Uterus (tissue), 2 donors: ENCODE results near the gene DMD.

Experiments
- POLR2A ChIP-seq, 2 donors: fragments of 450-650 bp; IDR thresholded peaks; one replicate each; pipeline ENCODE4 v1.6.1; 2016; ENCODE audit warnings: antibody characterized with exemption in 2 of 2, mild to moderate bottlenecking in 1 of 2, moderate library complexity in 1 of 2
- TF ChIP-seq, protein P1 (sequence below), 4 experiments: fragments of 200-600 bp in 2 of 4; fragments of 450-650 bp in 2 of 4; sonication (generic) in 2 of 4; IDR thresholded peaks; one replicate each; pipeline ENCODE4 v1.5.1; 2016 to 2019; ENCODE audit warnings: antibody characterized with exemption in 4 of 4, mild to moderate bottlenecking in 2 of 4, moderate library complexity in 1 of 4

DNA sequence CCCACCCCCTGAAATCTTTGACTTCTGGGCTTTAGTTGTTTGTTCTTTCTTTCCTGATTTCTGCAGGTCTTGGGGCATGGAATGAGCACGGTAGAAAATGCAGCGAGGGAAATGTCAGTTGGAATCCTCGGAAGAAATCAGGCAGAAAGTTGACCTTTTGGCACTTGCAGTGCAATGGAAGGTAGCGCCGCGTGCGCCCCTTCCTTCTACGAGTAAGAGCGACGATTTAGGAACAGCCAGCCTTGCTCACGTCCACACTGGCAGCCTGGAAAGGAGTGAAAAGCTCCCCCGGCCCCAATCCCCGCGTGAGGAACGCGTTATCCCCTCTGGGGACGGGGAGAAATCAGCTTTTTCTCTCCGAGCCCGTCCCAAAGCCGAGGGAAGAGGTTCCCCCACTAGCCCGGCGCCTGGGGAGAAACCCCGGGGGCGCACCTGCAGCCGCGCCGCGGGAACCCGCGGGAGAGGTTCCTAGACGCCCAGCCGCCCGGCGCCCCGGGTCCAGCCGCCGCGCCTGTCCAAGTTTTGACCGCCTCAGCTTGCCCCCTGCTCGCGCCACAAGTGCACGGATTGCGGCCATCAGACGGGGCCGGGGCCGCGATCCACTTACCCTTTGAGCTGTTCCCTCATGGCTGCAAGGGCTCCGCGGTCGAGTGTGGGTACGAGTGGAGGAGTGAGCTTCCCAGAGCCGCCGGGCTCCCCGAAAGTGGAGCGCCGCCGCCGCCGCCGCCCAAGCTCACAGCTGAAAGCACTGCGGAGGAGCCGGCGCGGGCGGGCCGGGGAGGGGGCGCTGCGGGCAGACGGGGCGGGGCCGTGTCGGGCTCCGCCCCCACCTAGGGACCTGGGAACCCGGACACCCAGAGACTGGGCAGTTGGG is 1944.9 kb downstream of the DMD start:
- TF ChIP-seq, protein P1, sequence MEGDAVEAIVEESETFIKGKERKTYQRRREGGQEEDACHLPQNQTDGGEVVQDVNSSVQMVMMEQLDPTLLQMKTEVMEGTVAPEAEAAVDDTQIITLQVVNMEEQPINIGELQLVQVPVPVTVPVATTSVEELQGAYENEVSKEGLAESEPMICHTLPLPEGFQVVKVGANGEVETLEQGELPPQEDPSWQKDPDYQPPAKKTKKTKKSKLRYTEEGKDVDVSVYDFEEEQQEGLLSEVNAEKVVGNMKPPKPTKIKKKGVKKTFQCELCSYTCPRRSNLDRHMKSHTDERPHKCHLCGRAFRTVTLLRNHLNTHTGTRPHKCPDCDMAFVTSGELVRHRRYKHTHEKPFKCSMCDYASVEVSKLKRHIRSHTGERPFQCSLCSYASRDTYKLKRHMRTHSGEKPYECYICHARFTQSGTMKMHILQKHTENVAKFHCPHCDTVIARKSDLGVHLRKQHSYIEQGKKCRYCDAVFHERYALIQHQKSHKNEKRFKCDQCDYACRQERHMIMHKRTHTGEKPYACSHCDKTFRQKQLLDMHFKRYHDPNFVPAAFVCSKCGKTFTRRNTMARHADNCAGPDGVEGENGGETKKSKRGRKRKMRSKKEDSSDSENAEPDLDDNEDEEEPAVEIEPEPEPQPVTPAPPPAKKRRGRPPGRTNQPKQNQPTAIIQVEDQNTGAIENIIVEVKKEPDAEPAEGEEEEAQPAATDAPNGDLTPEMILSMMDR (IDR thresholded peaks at IDR 0.05), result no peak
- peak in 1 of 2 donors; percentile 22 for TF ChIP-seq POLR2A (IDR thresholded peaks at IDR 0.05)
